Activated CD4-positive, alpha-beta T cell treated with anti-CD3 and anti-CD28 coated beads for 24 hours (primary cell): ENCODE measurements around the gene PHLDA1.
"Not testable (repeated sequence)": the region's sequence is repeated elsewhere in the genome, so short reads cannot be mapped to it uniquely, and the experiment has no call there.

Source experiments
- DNase-seq, 2 donors: peaks; one replicate each; pipeline ENCODE4 v3.0.0-alpha.2; 2020; ENCODE audit warnings: low read depth in 2 of 2

The PHLDA1 gene

GRCh38 chr12:75986001-75986746 is 45.4 kb downstream of the PHLDA1 start:
- no peak for DNase-seq

GRCh38 chr12:75985566-75985965 is 46.0 kb downstream of the PHLDA1 start:
- no peak for DNase-seq

GRCh38 chr12:75984577-75985182 is 46.9 kb downstream of the PHLDA1 start:
- no peak for DNase-seq

- DNase-seq = not testable (repeated sequence)
These were observed 47.7 kb downstream of the PHLDA1 start for GRCh38 chr12:75983851-75984250.

GRCh38 chr12:75982979-75983660 is 48.5 kb downstream of the PHLDA1 start:
- DNase-seq = no peak

GRCh38 chr12:75982169-75982564 is 49.4 kb downstream of the PHLDA1 start:
- no peak for DNase-seq

- DNase-seq = no peak
These were observed 50.1 kb downstream of the PHLDA1 start for GRCh38 chr12:75981247-75982168.

- peak in 1 of 2 donors; percentile 31 for DNase-seq
These were observed 52.4 kb downstream of the PHLDA1 start for GRCh38 chr12:75979181-75979580.

- DNase-seq = no peak
These were observed 52.9 kb downstream of the PHLDA1 start for GRCh38 chr12:75978677-75979076.

GRCh38 chr12:75977952-75978671 is 53.5 kb downstream of the PHLDA1 start:
- peak; percentile 52 to 70 for DNase-seq

GRCh38 chr12:75977590-75977951 is 54.0 kb downstream of the PHLDA1 start:
- no peak for DNase-seq

- DNase-seq = no peak
These were observed 54.7 kb downstream of the PHLDA1 start for GRCh38 chr12:75976913-75977312.

- no peak for DNase-seq
These were observed 55.5 kb downstream of the PHLDA1 start for GRCh38 chr12:75976113-75976512.

GRCh38 chr12:75975702-75976101 is 55.9 kb downstream of the PHLDA1 start:
- no peak for DNase-seq
